ENCODE data around the gene GABRP. TPM values are rescaled to one million over a fixed set of nuclear protein-coding genes. Genes with fewer than 3 reads are reported as not detected.

The GABRP gene
- total and polyA plus RNA-seq, 10 donors, result 0.03 to 0.20 TPM; not detected in 8

GRCh38 chr5:170844651-170845050 is 61.1 kb downstream of the GABRP start:
- Histone ChIP-seq H3K4me1 (no peaks in the 10 kb centered on the region), H3K9me3 (no peaks in the 10 kb centered on the region), H3K36me3 (no peaks in the 10 kb centered on the region), H3K27ac (no peak overlapping the region), H3K27me3 (replicated peaks in 1 of 7) (peaks cover 0 to 8% (median 0%) of the 10 kb centered on the region in 7 donors), H3K4me3 (no peak overlapping the region)
- no peak for DNase-seq
- WGBS, 5 donors, result 64 to 93% (median 67%) methylated on average over 2 of the region's 2 CpGs
- intact Hi-C loops (cut with DNase I; ENCODE audit: low total_unique reads), result no loop called here
- TF ChIP-seq POLR2AphosphoS5 (IDR thresholded peaks at IDR 0.05) (no peak), POLR2A (IDR thresholded peaks at IDR 0.05) (no peak)
- TF ChIP-seq, protein P1, sequence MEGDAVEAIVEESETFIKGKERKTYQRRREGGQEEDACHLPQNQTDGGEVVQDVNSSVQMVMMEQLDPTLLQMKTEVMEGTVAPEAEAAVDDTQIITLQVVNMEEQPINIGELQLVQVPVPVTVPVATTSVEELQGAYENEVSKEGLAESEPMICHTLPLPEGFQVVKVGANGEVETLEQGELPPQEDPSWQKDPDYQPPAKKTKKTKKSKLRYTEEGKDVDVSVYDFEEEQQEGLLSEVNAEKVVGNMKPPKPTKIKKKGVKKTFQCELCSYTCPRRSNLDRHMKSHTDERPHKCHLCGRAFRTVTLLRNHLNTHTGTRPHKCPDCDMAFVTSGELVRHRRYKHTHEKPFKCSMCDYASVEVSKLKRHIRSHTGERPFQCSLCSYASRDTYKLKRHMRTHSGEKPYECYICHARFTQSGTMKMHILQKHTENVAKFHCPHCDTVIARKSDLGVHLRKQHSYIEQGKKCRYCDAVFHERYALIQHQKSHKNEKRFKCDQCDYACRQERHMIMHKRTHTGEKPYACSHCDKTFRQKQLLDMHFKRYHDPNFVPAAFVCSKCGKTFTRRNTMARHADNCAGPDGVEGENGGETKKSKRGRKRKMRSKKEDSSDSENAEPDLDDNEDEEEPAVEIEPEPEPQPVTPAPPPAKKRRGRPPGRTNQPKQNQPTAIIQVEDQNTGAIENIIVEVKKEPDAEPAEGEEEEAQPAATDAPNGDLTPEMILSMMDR (IDR thresholded peaks at IDR 0.05 in 8 of 11, conservative IDR thresholded peaks at IDR 0.05 in 3 of 11), result no peak

- no peak overlapping the region for H3K27ac ChIP-seq
- H3K9me3 ChIP-seq, result no peaks in the 10 kb centered on the region
- no peaks in the 10 kb centered on the region for H3K36me3 ChIP-seq
- TF ChIP-seq POLR2A (IDR thresholded peaks at IDR 0.05), result no peak
- TF ChIP-seq, protein P1 (IDR thresholded peaks at IDR 0.05 in 8 of 11, conservative IDR thresholded peaks at IDR 0.05 in 3 of 11), result no peak
- TF ChIP-seq POLR2AphosphoS5 (IDR thresholded peaks at IDR 0.05), result no peak
- no peak for DNase-seq
- intact Hi-C loops (cut with DNase I; ENCODE audit: low total_unique reads), result no loop called here
- peaks cover 0 to 8% (median 0%) of the 10 kb centered on the region in 7 donors for H3K27me3 ChIP-seq (replicated peaks in 1 of 7)
- H3K4me1 ChIP-seq, result no peaks in the 10 kb centered on the region
- H3K4me3 ChIP-seq, result no peak overlapping the region
These were observed 62.9 kb downstream of the GABRP start for GRCh38 chr5:170846416-170846815.

- H3K36me3 ChIP-seq, result no peaks in the 10 kb centered on the region
- DNase-seq, result no peak
These were observed 63.3 kb downstream of the GABRP start for GRCh38 chr5:170846846-170847245.

DNA sequence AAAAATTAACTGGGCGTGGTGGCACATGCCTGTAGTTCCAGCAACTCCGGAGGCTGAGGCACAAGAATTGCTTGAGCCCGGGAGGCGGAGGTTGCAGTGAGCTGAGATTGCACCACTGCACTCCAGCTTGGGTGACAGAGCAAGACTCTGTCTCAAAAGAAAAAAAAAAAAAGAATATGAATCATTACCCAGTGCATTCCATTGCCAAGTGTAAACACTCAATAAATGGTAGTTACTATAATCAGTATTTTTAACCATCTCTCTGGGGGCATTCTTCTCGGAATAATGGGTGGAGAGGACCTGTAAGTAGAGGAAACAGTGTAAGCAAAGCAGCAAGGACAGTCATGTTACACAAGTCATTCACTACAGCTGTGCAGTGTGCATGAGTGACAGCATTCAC is 64.5 kb downstream of the GABRP start:
- Histone ChIP-seq H3K36me3 (no peaks in the 10 kb centered on the region), H3K4me1 (no peaks in the 10 kb centered on the region), H3K4me3 (no peak overlapping the region), H3K27me3 (replicated peaks in 1 of 7) (peaks cover 0 to 8% (median 0%) of the 10 kb centered on the region in 7 donors), H3K27ac (no peak overlapping the region), H3K9me3 (no peaks in the 10 kb centered on the region)
- no peak for DNase-seq
- TF ChIP-seq POLR2A (IDR thresholded peaks at IDR 0.05) (no peak), POLR2AphosphoS5 (IDR thresholded peaks at IDR 0.05) (no peak)
- TF ChIP-seq, protein P1 (IDR thresholded peaks at IDR 0.05 in 8 of 11, conservative IDR thresholded peaks at IDR 0.05 in 3 of 11), result no peak
- 84 to 92% (median 87%) methylated on average over 5 of the region's 5 CpGs for WGBS, 5 donors
- intact Hi-C loops (cut with DNase I; ENCODE audit: low total_unique reads), result no loop called here

More at GRCh38 chr5:170846846-170847245, 63.3 kb downstream of the GABRP start:
- TF ChIP-seq, protein P1 (IDR thresholded peaks at IDR 0.05 in 8 of 11, conservative IDR thresholded peaks at IDR 0.05 in 3 of 11), result no peak
- TF ChIP-seq POLR2AphosphoS5 (IDR thresholded peaks at IDR 0.05), result no peak
- no peak for TF ChIP-seq POLR2A (IDR thresholded peaks at IDR 0.05)
- Histone ChIP-seq H3K27me3 (replicated peaks in 1 of 7) (peaks cover 0 to 8% (median 0%) of the 10 kb centered on the region in 7 donors), H3K4me3 (no peak overlapping the region), H3K4me1 (no peaks in the 10 kb centered on the region), H3K9me3 (no peaks in the 10 kb centered on the region), H3K27ac (no peak overlapping the region)
- intact Hi-C loops (cut with DNase I; ENCODE audit: low total_unique reads), result no loop called here

Data from spleen (tissue), 11 donors.